Smooth muscle cell of the brain vasculature (primary cell): Measurements from ENCODE around the gene SAMD14.

ENCODE experiments used
- DNase-seq: peaks from one replicate; pipeline ENCODE4 v3.0.0-alpha.2; 2012; ENCODE audit warnings: low read depth, low spot score

The SAMD14 gene

DNA sequence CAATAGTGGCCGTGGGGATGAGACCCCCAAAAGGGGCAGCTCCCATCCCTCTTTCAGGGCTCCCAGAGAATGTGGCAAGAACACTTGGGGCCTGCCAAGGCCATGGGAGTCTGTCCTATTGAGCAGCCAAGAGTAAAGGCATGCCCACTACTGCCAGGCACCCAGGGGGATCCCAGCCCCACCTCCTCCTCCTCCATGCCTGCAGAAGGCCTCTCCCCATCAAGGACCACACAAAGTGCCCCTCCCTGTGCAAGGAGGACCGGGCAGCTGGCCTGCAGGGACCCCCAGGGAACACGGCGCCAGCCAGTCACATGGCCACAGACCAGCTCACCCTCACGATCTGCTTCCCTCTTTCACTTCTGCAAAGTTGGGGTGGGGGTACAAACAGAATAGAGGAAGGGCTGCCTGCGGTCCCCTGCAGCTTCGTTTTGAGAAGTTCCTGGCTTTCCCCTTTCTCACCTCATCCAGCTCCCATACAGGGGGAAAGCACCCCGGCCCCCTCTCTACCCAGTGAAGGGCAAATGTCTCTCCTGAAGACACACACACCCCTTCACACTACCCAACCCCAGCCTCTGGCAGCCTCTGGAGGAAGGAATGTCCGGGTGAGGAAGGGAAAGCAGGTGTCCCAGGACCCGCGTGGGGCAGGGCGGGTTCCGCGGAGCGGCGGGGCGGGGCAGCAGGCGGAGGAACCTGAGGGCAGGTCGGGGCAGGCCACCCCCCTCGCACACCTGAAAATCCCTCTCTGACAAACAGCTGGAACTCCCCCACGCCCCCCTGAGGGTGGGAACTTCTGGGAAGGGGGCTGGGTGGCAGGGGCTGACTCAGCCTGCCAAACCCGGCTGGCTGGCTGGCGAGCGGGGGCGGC is 18.5 kb upstream of the SAMD14 start:
- DNase-seq = no peak

GRCh38 chr17:50147841-50148225 is 17.9 kb upstream of the SAMD14 start:
- DNase-seq = no peak

DNA sequence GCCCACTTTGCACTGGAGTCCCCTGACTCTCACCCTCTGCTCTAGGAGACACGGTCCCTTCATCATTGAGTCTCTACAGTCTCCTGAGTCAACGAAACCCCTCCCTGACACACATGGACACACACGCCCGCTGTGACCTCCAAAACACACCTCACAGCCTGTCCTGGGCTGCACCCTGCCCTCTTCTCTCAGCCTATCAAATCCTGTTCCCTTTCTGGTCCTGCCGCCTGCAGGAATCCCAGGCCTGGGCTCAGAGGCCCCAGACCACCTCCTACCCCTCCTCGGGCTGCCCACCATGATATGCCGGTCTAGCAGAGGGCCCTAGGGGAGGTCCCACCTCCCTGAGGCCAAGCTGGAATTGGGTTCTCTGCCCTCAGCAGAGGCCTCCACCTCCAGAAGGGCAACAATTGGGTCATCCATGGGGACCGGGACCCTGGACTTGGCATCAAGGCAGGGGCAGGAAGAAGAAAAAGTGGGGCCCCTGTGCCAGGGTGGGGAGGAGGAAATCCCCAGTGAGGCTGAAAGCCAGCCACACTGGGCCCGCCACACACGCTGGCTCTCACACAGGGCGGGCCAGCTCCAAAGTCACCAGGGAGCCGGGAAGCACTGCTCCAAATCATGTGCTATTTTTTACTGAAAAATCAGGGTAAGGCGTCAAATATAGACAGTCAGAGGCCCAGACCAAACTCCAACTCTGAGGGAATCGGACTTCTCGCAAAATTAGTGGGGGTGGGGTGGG is 17.1 kb upstream of the SAMD14 start:
- no peak for DNase-seq

GRCh38 chr17:50146230-50146926 is 16.4 kb upstream of the SAMD14 start:
- DNase-seq = no peak

GRCh38 chr17:50145532-50146229 is 15.7 kb upstream of the SAMD14 start:
- DNase-seq = no peak

- no peak for DNase-seq
Measured at GRCh38 chr17:50144845-50145531, 15.0 kb upstream of the SAMD14 start.

GRCh38 chr17:50144355-50144754 is 14.4 kb upstream of the SAMD14 start:
- DNase-seq = no peak

GRCh38 chr17:50143461-50144176 is 13.7 kb upstream of the SAMD14 start:
- DNase-seq = no peak

DNA sequence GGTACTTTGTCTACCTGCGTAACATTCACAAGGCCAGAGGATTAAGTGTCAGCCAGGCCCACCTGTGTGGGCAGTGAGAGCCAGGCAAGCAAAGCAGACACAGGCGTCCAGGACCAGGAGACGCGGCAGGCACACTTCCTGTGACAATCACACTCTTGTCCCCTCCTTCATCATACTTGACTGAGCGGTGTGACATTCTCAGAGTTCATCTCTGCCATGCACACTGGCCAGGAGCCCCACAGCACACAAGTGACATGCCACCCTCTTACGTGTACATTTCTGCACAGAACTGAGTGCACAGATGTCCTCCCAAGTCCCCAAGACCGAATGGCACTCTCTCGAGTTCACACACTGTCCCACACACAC is 11.8 kb upstream of the SAMD14 start:
- no peak for DNase-seq

GRCh38 chr17:50141026-50141744 is 11.2 kb upstream of the SAMD14 start:
- DNase-seq = no peak

DNA sequence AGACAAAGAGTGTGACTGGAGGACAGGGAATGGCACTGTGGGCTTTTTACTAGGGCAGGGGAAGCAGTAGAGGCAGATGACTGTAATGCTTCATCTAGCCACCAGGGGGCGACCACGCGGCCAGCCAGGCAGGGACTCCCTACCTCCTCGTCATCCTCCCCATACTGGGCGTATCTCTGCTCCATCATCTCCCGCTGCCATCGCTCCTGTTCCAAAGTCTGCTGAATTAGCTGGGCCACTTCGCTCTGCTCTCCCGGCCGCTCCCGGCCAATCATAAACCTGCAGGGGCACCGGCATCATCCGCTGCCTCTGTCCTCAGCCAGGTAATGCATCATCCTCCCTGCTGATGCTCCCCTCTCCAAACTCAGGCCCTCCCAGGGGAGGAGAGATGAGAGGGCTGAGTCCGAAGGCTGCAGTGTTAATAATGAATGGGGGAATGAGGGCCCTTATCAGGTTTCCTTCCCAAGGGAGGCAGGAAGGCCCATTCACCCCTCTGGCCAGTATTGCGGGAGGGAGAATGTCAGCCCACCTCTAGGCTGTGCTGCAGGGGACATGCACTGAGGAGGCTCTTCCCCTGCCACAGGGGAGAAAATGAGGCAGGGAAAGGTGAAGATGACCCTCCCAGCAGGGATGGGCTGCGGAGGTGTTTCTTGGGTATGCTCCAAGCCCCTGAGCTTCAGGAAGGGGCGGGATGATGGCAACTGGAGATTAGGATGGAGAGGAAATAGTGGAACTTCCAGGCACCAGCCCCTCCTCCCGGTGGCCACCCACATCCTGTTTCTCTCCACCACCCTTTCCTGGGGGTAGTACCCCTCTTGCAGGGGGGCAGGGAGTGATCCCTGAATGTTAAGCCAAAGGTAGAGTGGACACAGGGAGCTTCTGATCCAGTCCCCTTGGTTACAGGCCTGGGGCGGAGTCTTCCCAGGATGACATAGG is 10.3 kb upstream of the SAMD14 start:
- no peak for DNase-seq

- DNase-seq = no peak
Measured at GRCh38 chr17:50139185-50139783, 9.3 kb upstream of the SAMD14 start.

DNA sequence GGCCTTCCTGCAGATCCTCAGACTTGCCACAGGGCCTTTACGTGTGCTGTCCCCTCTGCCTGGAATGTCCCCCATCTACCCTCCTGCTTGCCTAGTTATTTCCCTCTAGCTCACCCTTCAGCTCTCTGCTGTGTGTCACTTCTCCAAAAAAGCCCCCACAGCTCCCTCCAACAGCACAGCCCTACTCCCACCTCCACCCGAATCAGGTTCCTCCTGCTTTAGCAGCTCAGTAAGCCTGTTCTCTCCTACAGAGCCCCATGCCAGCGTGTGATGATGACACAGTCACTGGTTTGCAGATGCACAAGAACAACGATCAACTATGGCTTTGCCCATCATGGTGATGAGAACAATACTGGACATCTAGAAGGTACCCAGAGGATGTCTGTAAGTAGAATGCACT is 7.1 kb upstream of the SAMD14 start:
- DNase-seq = no peak

DNA sequence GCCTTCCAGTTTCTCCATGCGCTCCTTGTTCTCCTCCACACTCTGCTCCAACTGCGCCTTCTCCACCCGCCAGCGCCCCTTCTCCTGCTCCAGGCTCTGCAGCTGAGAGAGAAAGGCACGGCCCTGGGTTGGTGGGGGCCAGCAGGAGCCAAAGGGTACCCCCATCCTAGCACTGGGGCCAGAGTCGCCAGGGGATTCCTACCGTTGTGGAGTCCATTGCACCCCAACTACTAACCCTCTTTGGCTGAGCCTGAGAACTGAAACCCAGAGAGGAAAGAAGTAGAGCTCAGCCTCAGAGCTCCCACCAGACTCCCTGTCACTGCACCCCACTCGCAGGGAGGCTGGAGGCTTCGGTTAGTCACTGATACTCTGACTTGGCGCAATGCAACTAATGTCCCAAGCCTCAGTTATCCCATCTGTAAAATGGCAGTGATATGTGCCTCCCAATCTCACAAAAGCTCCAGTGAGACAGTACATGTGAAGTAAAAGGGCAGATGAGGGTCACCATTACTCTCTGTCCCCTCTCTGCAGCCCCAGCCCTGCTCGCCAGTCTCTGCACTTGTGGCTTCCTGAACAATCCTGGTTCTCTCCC is 6.2 kb upstream of the SAMD14 start:
- no peak for DNase-seq

DNA sequence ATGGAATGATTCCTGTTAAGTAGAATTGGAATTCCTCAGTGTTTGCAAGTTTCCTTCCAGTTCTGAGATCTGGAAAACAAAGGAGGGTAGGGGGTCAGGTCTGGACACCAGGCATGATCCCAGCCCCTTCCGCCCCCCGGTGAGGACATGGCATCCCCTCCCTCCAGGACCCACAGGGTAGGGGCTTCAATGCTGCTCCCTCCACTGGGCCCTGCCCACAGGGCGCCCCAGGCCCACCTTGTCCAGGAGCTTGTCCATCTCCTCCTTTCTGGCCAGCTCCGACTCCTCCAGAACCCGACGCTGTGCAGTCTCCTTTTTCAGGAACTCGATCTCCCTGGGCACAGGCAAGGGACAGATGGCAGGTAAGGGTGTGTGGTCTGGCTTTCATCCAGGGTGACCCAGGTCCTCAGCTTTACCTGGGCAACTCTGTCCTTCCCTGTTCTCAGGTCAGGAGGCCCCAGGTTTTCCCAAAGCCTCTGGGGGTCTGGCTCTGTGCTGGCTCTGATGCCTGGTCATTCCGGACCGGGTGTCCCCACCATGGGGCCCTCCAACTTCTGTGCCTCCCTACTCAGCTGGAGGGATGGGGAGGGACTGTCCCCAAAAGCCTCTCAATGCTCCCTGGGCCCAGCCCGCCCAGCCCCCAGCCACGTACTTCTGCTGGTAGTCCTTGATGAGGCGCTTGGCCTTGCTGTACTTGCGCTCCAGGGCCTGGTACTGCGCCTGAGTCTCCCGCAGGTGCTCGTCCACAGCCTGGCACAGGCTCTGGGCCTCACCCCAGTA is 5.5 kb upstream of the SAMD14 start:
- no peak for DNase-seq

- no peak for DNase-seq
Measured at GRCh38 chr17:50134206-50135110, 4.5 kb upstream of the SAMD14 start.
